Activated B cell treated with CpG ODN at 0.5 μM for 24 hours (primary cell): ENCODE data around the gene GLI3. TPM values are rescaled to one million over a fixed set of nuclear protein-coding genes. Genes with fewer than 3 reads are reported as not detected.

Experiments used
- ATAC-seq: fragments of 200-7000 bp; cut with Tn5 transposase; one replicate; pipeline ENCODE4 v1.10.0; 2021; ENCODE audit warnings: low read depth, mild to moderate bottlenecking, moderate library complexity
- CTCF ChIA-PET: fragments of 350-600 bp; sonication (Branson Sonifier 250); formaldehyde crosslinking; loops from one replicate; lab custom pipeline; 2021; ENCODE audit warnings: antibody characterized with exemption; lab: Charles Lee
- POLR2A ChIA-PET: fragments of 350-600 bp; sonication (Branson Sonifier 250); formaldehyde crosslinking; loops from one replicate; lab custom pipeline; 2021; ENCODE audit warnings: antibody characterized with exemption; lab: Charles Lee
- DNase-seq: peaks from one replicate; pipeline ENCODE4 v3.0.0; 2022
- H3K27ac Mint-ChIP-seq: one replicate; pipeline ENCODE4 v1.8.0; 2020; ENCODE audit warnings: mixed read lengths
- H3K27me3 Mint-ChIP-seq: one replicate; pipeline ENCODE4 v1.8.0; 2021; ENCODE audit warnings: mixed read lengths
- H3K36me3 Mint-ChIP-seq: one replicate; pipeline ENCODE4 v1.8.0; 2021; ENCODE audit warnings: low read depth, mixed read lengths
- H3K4me1 Mint-ChIP-seq: one replicate; pipeline ENCODE4 v1.8.0; 2021; ENCODE audit warnings: mixed read lengths
- H3K4me3 Mint-ChIP-seq: one replicate; pipeline ENCODE4 v1.8.0; 2020; ENCODE audit warnings: mild to moderate bottlenecking, mixed read lengths
- H3K9me3 Mint-ChIP-seq: one replicate; pipeline ENCODE4 v1.8.0; 2020; ENCODE audit warnings: mixed read lengths
- CTCF ChIP-seq: fragments of 200-600 bp; IDR thresholded peaks from one replicate; pipeline ENCODE4 v1.8.0; 2022; ENCODE audit warnings: antibody characterized with exemption, mild to moderate bottlenecking
- intact Hi-C: fragments of 100-400 bp; cut with micrococcal nuclease; formaldehyde crosslinking; loops from one replicate; pipeline ENCODE4 v1.15.1; 2024
- total RNA-seq: library from RNA; stranded (reverse); gene quantifications from 2 replicates; pipeline ENCODE4 v1.2.3, GENCODE V29; 2022

The GLI3 gene
- total RNA-seq, 1 donor from 2014 or later, result not detected

- intact Hi-C loops, result no loop called here
Measured at GRCh38 chr7:42011846-42012245, 225.2 kb downstream of the GLI3 start.

GRCh38 chr7:42010751-42011150, 226.3 kb downstream of the GLI3 start:
- DNase-seq (no peak), ATAC-seq (no peak)
- POLR2A ChIA-PET, result no interaction called here
- Mint-ChIP-seq H3K36me3 (no peaks in the 10 kb centered on the region), H3K27ac (no peak overlapping the region), H3K27me3 (no peaks in the 10 kb centered on the region), H3K4me3 (no peak overlapping the region), H3K4me1 (no peaks in the 10 kb centered on the region), H3K9me3 (peaks cover 9% of the 10 kb centered on the region)
- CTCF ChIA-PET, result no interaction called here
- intact Hi-C loops, result no loop called here
- no peak for TF ChIP-seq CTCF

More at GRCh38 chr7:42011846-42012245, 225.2 kb downstream of the GLI3 start:
- no peaks in the 10 kb centered on the region for H3K4me1 Mint-ChIP-seq
- H3K9me3 Mint-ChIP-seq, result peaks cover 12% of the 10 kb centered on the region
- ATAC-seq (no peak), DNase-seq (no peak)
- TF ChIP-seq CTCF, result no peak
- H3K27ac Mint-ChIP-seq, result no peak overlapping the region
- no peaks in the 10 kb centered on the region for H3K27me3 Mint-ChIP-seq
- H3K36me3 Mint-ChIP-seq, result no peaks in the 10 kb centered on the region
- ChIA-PET CTCF (no interaction called here), POLR2A (no interaction called here)
- no peak overlapping the region for H3K4me3 Mint-ChIP-seq

- no peak for TF ChIP-seq CTCF
- Mint-ChIP-seq H3K27me3 (no peaks in the 10 kb centered on the region), H3K4me3 (no peak overlapping the region), H3K27ac (no peak overlapping the region), H3K36me3 (no peaks in the 10 kb centered on the region), H3K4me1 (no peaks in the 10 kb centered on the region), H3K9me3 (no peaks in the 10 kb centered on the region)
- POLR2A ChIA-PET, result no interaction called here
- intact Hi-C loops, result no loop called here
- no peak for DNase-seq
- CTCF ChIA-PET, result no interaction called here
- ATAC-seq, result no peak
Measured at GRCh38 chr7:42006801-42007513, 230.1 kb downstream of the GLI3 start.

GRCh38 chr7:42002654-42003053, 234.4 kb downstream of the GLI3 start:
- no peak for TF ChIP-seq CTCF
- ChIA-PET CTCF (no interaction called here), POLR2A (no interaction called here)
- intact Hi-C loops, result no loop called here
- Mint-ChIP-seq H3K27me3 (peaks cover 11% of the 10 kb centered on the region), H3K36me3 (no peaks in the 10 kb centered on the region), H3K4me3 (no peak overlapping the region), H3K9me3 (no peaks in the 10 kb centered on the region), H3K4me1 (no peaks in the 10 kb centered on the region), H3K27ac (no peak overlapping the region)
- DNase-seq, result no peak
- no peak for ATAC-seq

GRCh38 chr7:41999736-42000283, 237.2 kb downstream of the GLI3 start:
- intact Hi-C loops, result no loop called here
- ATAC-seq, result no peak
- H3K27me3 Mint-ChIP-seq, result peaks cover 13% of the 10 kb centered on the region
- TF ChIP-seq CTCF, result no peak
- H3K36me3 Mint-ChIP-seq, result no peaks in the 10 kb centered on the region
- POLR2A ChIA-PET, result no interaction called here
- CTCF ChIA-PET, result no interaction called here
- no peak overlapping the region for H3K27ac Mint-ChIP-seq
- DNase-seq, result no peak
- no peaks in the 10 kb centered on the region for H3K9me3 Mint-ChIP-seq
- H3K4me3 Mint-ChIP-seq, result no peak overlapping the region
- no peaks in the 10 kb centered on the region for H3K4me1 Mint-ChIP-seq
